Astrocyte of the spinal cord (primary cell): ENCODE results near the gene LDLRAD3.

Source experiments
- DNase-seq: peaks from one replicate; pipeline ENCODE4 v3.0.0; 2011; ENCODE audit warnings: low read depth, low spot score
- H3K4me3 ChIP-seq: 2 replicates; pipeline ENCODE4 v1.5.1; 2011; ENCODE audit warnings: low read depth, mild to moderate bottlenecking, low read length, moderate library complexity
- in situ Hi-C: cut with HindIII; loops from 2 replicates; pipeline ENCODE4 v1.10.0; 2017; ENCODE audit warnings: low sequenced_read_pairs
- TF ChIP-seq, protein P1 (sequence below): IDR thresholded peaks from 2 replicates; pipeline ENCODE4 v1.5.1; 2012; ENCODE audit warnings: low read depth, mild to moderate bottlenecking, low read length, inconsistent platforms

Gene LDLRAD3, protein sequence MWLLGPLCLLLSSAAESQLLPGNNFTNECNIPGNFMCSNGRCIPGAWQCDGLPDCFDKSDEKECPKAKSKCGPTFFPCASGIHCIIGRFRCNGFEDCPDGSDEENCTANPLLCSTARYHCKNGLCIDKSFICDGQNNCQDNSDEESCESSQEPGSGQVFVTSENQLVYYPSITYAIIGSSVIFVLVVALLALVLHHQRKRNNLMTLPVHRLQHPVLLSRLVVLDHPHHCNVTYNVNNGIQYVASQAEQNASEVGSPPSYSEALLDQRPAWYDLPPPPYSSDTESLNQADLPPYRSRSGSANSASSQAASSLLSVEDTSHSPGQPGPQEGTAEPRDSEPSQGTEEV

DNA sequence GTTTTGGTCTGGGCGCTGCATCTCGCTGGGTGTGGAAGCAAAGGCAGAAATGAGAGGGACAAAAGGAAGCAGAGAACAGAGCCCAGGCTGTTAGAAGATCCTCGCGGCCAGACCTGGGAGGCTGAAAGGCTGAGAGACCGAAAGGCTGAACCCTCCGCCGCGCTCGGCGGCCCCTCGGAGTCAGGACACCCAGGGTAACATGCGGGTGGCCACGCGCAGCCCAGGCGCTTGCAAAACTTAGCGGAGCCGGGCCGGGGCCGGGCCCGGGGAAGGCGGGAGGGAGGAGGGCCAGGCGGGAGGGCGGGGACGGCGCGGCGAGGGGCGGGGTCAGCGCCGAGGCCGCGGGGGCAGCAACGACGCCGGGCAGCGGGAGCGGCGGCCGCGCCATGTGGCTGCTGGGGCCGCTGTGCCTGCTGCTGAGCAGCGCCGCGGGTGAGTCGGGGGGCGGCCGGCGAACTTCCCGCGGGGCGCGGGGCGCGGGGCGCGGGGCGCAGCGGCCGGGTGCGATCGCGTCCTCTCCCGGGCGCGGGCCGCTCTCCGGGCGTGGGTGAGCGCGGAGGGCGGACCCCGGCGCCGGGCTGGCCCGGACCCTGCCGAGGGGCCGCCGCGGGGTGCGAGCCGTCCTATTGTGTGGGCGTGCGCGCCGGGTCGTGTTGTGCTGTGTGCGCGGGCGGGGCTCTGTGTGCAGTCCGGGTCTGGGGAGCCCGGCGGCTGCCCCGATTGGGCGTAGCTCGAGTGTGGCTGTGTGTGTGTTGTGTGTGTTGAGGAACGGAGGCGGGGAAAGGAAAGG lies at the start of gene LDLRAD3:
TSS of gene LDLRAD3 (plus strand) at position 350 of the 790 bp plus-strand sequence. CDS start at position 387, 37 bp downstream.
- TF ChIP-seq, protein P1, sequence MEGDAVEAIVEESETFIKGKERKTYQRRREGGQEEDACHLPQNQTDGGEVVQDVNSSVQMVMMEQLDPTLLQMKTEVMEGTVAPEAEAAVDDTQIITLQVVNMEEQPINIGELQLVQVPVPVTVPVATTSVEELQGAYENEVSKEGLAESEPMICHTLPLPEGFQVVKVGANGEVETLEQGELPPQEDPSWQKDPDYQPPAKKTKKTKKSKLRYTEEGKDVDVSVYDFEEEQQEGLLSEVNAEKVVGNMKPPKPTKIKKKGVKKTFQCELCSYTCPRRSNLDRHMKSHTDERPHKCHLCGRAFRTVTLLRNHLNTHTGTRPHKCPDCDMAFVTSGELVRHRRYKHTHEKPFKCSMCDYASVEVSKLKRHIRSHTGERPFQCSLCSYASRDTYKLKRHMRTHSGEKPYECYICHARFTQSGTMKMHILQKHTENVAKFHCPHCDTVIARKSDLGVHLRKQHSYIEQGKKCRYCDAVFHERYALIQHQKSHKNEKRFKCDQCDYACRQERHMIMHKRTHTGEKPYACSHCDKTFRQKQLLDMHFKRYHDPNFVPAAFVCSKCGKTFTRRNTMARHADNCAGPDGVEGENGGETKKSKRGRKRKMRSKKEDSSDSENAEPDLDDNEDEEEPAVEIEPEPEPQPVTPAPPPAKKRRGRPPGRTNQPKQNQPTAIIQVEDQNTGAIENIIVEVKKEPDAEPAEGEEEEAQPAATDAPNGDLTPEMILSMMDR, result no peak
- H3K4me3 ChIP-seq, result peak within 1 kb of the TSS; percentile 71
- in situ Hi-C loops, result no loop called here

DNA sequence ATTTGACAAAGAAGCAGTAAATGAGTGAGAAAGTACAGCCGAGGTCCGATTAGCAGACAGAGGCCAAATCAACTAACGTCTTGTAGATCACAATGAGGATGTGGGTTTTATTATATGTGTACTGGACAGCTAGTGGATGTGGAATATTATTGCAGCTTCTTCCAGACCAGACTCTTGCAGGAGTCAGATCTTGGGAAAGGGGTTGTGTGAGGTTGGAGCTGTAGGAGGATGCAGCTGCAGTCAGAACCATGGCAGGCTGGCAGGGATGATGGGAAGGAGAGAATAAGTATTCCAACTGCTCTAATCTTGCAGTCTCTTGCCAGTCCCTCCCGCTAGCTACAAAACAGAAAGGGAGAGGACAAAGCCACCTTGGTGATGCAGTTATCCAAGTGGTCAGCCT lies 46.8 kb upstream of the LDLRAD3 start:
- DNase-seq, result no peak
- TF ChIP-seq, protein P1, result no peak
- H3K4me3 ChIP-seq, result no peak overlapping the region
- in situ Hi-C loops, result no loop called here

More for the DNA sequence above, at the start of gene LDLRAD3:
- peak; percentile 86 for DNase-seq

DNA sequence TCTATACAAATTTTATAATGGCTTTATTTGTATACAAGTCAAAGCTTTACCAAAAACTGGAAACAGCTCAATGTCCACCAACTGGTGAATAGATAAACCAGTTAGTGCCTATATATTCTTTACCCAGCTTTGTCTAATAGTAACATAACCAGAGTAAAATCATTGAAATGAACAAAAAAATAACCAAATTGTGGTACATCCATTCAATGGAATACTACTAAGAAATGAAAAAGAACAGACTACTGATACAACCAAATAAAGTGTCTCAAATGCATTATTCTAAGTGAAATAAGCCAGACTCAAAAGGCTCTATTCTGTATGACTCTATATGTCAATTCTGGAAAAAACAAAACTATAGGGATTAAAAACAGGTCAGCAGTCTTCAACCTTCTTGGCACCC lies 40.9 kb upstream of the LDLRAD3 start:
- in situ Hi-C loops, result loop anchor here (25.0 kb wide), 1 partner anchor 266 kb away; no protein-coding TSS in a partner anchor
- TF ChIP-seq, protein P1, result no peak
- no peak overlapping the region for H3K4me3 ChIP-seq
- DNase-seq, result no peak

DNA sequence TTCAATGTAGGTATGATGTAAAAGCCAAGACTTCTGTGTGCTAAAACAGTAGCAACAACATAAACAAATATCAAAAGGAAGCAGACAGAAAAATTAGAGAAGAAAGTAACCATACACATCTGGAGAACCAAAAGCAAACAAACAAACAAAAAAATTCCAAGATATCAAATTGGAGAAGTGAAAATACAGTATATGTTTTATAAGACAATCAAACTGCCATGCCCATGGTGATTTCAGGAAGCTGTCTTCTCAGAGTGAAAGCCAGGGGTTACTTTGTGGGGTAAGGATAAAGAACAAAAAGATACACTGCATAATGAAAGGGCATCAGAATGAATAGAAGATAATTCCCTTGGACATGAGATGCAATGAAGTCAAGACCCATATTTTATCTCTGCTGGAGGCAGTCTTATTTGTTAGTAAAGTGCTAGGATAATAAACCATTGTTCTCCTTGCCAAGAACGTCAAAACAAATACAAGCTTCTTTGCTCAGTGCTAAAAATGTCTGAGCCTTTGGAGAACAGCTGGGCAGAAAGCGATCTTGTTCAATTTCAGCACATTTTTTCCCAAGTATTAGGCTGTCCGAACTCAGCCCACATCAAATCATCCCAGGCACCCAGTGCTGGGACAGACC lies 38.1 kb upstream of the LDLRAD3 start:
- H3K4me3 ChIP-seq, result no peak overlapping the region
- in situ Hi-C loops, result loop anchor here (25.0 kb wide), 1 partner anchor 268 kb away; no protein-coding TSS in a partner anchor
- TF ChIP-seq, protein P1, result no peak
- DNase-seq, result peak; percentile 32

DNA sequence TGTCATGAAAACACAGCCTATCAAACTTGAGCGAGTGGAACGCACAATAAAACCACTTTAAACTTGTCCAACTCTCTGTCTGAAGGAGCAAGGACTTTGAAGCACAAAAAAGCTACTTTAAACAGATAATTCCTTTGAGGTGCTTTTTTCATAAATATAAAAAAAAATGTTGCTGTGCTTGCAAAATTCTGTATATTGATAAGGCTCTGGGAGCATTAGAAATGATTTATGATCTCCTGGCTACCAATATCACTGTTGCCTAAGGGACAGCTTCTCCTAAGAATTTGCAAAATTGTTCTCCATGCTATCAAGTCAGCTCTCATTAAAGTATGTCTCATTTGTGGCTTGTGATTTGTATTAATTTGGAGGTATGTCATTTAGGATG lies 37.6 kb upstream of the LDLRAD3 start:
- in situ Hi-C loops, result loop anchor here (25.0 kb wide), 1 partner anchor 269 kb away; no protein-coding TSS in a partner anchor
- TF ChIP-seq, protein P1, result no peak
- DNase-seq, result no peak
- H3K4me3 ChIP-seq, result no peak overlapping the region

DNA sequence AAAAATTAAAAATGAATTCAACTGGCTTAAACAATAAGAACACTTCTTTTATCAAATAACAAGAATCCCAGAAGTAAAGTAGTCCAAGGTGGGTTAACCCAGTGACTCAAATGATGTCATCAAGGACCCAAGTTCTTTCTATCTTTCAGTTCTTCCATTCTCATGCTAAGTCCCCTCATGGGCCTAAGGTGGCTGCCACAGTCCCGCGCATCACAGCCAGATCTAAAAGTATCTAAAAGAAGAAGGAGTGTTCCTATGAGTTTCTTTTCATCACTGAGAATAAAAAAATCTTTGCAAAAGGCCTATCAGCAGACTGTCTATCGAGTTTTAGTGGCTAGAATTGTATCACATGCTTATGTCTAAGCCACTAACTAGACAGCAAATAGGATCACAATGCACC lies 37.2 kb upstream of the LDLRAD3 start:
- TF ChIP-seq, protein P1, result no peak
- no peak for DNase-seq
- in situ Hi-C loops, result loop anchor here (25.0 kb wide), 1 partner anchor 269 kb away; no protein-coding TSS in a partner anchor
- H3K4me3 ChIP-seq, result no peak overlapping the region
